OCI-LY3 (cell line): ENCODE data around the gene DDX31.

Source experiments
- CTCF ChIP-seq: fragments of 200-600, 300-600 bp; sonication (generic); IDR thresholded peaks from 2 replicates; pipeline ENCODE4 v1.5.1; 2014; ENCODE audit warnings: antibody characterized with exemption, low read length, low read depth
- EZH2phosphoT487 ChIP-seq: fragments of 200-600 bp; shearing (Covaris generic); IDR thresholded peaks from 2 replicates; pipeline ENCODE4 v1.6.1; 2018; ENCODE audit warnings: antibody characterized with exemption, mixed run types, low read depth

- TF ChIP-seq CTCF, result no peak
- TF ChIP-seq EZH2phosphoT487, result no peak
These were observed 5.9 kb downstream of the DDX31 start for GRCh38 chr9:132663851-132664250.
